Subcutaneous abdominal adipose tissue (tissue), 5 donors: ENCODE results near the gene MYO1F.
"Not testable (repeated sequence)": the region's sequence is repeated elsewhere in the genome, so short reads cannot be mapped to it uniquely, and the experiment has no call there.

Experiments used
- H3K27ac ChIP-seq: one replicate; pipeline ENCODE4 v1.7.0; 2013; ENCODE audit warnings: low read depth, mild to moderate bottlenecking, inconsistent platforms, low read length, moderate library complexity
- H3K27me3 ChIP-seq, 5 donors: one replicate each; pipeline ENCODE4 v1.7.0; 2013; ENCODE audit warnings: low read length in 5 of 5, inconsistent platforms in 1 of 5; ENCODE audit not compliant: control insufficient read depth in 5 of 5, insufficient read depth in 4 of 5
- H3K36me3 ChIP-seq, 5 donors: one replicate each; pipeline ENCODE4 v1.7.0; 2013; ENCODE audit warnings: low read length in 5 of 5; ENCODE audit not compliant: control insufficient read depth in 5 of 5, insufficient read depth in 5 of 5
- H3K4me1 ChIP-seq, 5 donors: one replicate each; pipeline ENCODE4 v1.7.0; 2013; ENCODE audit warnings: low read length in 5 of 5, mild to moderate bottlenecking in 3 of 5, moderate library complexity in 1 of 5; ENCODE audit not compliant: control insufficient read depth in 5 of 5, insufficient read depth in 5 of 5
- H3K4me3 ChIP-seq, 5 donors: one replicate each; pipeline ENCODE4 v1.7.0; 2013; ENCODE audit warnings: low read length in 5 of 5, low read depth in 1 of 5
- H3K9ac ChIP-seq, 5 donors: one replicate each; pipeline ENCODE4 v1.7.0; 2013; ENCODE audit warnings: low read length in 5 of 5, mild to moderate bottlenecking in 4 of 5, moderate library complexity in 3 of 5
- H3K9me3 ChIP-seq, 5 donors: one replicate each; pipeline ENCODE4 v1.7.0; 2013; ENCODE audit warnings: low read length in 5 of 5; ENCODE audit not compliant: control insufficient read depth in 5 of 5
- donor health status: healthy.
- donor health status: healthy.
- donor health status: healthy.
- donor health status: healthy.
- donor health status: healthy.

The MYO1F gene

DNA sequence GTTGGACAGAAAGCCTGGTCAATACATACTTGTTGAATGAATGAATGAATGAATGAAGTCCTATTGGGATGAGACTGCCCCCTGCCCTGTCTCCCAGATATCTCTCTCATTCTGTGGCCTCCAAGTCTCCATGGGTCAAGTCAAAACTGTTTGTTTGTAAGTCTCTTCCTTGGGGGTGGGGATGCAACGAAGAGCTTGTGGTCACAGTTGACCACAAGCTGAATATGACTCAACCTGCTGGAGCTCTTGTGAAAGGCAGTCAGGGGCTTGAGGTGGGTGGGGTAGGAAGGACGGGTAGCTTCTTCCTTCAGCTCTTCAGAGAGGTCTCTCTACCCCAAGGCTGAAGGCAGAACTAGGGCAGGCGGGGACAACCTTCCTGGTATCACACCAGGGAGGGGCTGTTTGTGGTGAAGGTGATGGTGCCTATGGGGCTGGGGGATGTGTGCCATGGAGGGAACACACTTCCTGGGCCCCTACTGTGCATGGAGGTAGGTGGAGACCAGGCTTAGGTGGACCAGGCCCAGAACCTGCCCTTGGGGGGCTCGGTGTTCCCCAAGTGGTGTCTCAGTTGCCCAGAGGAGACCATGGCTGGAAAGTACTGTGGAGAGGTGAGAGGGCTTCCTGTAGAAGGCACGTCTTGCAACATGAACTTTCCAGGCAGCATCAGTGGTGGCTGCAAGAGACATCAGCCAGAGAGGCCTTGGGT, 8.0 kb downstream of the MYO1F start:
- no peaks in the 10 kb centered on the region for H3K36me3 ChIP-seq
- no peak overlapping the region for H3K27ac ChIP-seq
- H3K27me3 ChIP-seq: no peaks in the 10 kb centered on the region
- H3K4me1 ChIP-seq: peaks cover 0 to 37% (median 6%) of the 10 kb centered on the region in 5 donors
- no peaks in the 10 kb centered on the region for H3K9me3 ChIP-seq
- H3K4me3 ChIP-seq: no peak overlapping the region
- H3K9ac ChIP-seq: no peak overlapping the region

DNA sequence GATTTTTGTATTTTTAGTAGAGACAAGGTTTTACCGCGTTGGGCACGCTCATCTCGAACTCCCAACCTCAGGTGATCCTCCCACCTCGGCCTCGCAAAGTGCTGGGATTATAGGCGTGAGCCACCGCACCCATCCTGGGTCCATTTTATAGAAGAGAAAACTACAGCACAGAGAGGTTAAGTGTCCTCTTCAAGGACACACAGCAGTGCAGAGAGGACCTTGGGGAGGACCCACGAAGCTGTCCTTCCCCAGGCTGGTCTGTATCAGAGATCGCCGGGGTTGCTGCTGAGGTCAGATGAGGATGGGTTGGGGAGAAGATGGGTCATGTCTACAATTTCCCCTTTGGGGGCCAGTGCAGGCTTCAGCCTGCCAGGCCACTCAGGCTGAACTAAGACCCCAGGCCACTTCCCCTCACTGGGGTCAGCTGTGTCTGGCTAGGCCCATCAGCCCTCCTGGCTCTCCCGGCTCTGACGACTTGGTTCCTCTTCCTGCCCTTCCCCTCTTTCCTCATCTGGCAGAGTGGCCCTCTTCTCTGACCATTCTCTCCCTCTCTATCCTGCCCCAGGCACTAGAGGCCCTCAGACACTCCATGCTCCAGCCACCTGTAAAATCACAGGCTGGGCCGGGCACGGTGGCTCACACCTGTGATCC, 9.6 kb downstream of the MYO1F start:
- H3K27ac ChIP-seq: no peak overlapping the region
- no peaks in the 10 kb centered on the region for H3K27me3 ChIP-seq
- no peaks in the 10 kb centered on the region for H3K9me3 ChIP-seq
- H3K4me1 ChIP-seq: peaks cover 0 to 38% (median 6%) of the 10 kb centered on the region in 5 donors
- no peaks in the 10 kb centered on the region for H3K36me3 ChIP-seq
- H3K4me3 ChIP-seq: no peak overlapping the region
- peak overlapping the region in 1 of 5 donors; percentile 23 for H3K9ac ChIP-seq

DNA sequence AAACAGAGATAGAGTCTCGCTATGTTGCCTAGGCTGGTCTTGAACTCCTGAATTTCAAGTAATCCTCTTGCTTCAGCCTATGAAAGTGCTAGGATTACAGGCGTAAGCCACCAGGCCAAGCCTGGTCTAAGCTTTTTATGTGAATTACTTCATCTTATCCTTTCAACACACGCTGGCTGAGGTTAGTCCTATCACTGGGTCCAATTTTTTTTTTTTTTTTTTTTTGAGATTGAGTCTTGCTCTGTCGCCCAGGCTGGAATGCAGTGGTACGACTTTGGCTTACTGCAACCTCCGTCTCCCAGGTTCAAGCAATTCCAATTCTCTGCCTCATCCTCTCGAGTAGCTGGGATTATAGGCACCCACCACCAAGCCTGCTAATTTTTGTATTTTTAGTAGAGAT, 10.4 kb downstream of the MYO1F start:
- Histone ChIP-seq H3K9ac (no peak overlapping the region), H3K4me3 (no peak overlapping the region), H3K36me3 (no peaks in the 10 kb centered on the region), H3K4me1 (peaks cover 0 to 35% (median 6%) of the 10 kb centered on the region in 5 donors), H3K27me3 (no peaks in the 10 kb centered on the region), H3K9me3 (no peaks in the 10 kb centered on the region), H3K27ac (no peak overlapping the region)

DNA sequence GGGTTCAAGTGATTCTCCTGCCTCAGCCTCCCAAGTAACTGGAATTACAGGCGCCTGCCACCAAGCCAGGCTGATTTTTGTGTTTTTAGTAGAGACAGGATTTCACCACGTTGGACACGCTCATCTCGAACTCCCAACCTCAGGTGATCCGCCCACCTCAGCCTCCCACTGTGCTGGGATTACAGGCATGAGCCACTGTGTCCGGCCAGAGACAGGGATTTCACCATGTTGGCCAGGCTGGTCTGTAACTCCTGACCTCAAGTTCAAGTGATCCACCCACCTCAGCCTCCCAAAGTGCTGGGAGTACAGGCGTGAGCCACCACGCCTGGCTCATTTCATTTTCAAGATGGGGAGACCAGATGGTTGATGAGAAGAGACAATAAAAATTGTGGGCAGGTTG, 12.4 kb downstream of the MYO1F start:
- Histone ChIP-seq H3K9ac (peak overlapping the region in 1 of 5 donors; percentile 30), H3K4me1 (peaks cover 0 to 28% (median 6%) of the 10 kb centered on the region in 5 donors)
- not testable (repeated sequence) for H3K27me3 ChIP-seq, H3K27ac ChIP-seq, H3K9me3 ChIP-seq, H3K36me3 ChIP-seq, H3K4me3 ChIP-seq

DNA sequence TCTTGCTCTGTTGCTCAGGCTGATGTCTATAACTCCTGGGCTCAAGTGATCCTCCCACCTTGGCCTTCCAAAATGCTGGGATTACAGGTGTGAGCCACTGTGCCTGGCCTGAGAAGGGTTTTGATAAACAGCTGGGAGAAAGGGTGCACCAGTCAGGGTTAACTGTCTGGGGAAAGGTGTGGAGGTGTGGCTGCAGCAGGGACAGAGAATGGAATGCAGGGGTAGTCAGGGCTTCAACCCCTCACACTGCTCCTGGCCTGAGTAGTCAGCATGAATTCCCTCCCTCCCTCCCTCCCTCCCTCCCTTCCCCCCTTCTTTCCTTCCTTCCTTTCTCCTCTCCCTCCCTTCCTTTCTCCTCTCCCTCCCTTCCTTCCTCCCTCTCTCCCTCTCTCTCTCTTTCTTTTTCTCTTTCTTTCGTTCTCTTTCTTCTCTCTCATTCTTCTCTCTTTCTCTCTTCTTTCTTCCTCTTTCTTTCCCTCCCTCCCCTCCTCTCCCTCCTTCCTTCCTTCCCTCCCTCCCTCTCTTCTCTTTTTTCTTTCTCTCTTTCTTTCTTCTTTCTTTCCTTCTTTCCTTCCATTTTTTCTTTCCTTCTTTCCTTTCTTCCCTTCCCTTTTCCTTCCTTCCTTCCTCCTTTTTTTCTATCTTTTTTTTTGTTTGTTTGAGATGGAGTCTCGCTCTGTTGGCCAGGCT, 16.0 kb downstream of the MYO1F start:
- H3K4me1 ChIP-seq: peaks cover 0 to 7% (median 3%) of the 10 kb centered on the region in 5 donors
- H3K36me3 ChIP-seq: no peaks in the 10 kb centered on the region
- no peaks in the 10 kb centered on the region for H3K9me3 ChIP-seq
- no peak overlapping the region for H3K27ac ChIP-seq
- no peak overlapping the region for H3K9ac ChIP-seq
- no peaks in the 10 kb centered on the region for H3K27me3 ChIP-seq
- no peak overlapping the region for H3K4me3 ChIP-seq

DNA sequence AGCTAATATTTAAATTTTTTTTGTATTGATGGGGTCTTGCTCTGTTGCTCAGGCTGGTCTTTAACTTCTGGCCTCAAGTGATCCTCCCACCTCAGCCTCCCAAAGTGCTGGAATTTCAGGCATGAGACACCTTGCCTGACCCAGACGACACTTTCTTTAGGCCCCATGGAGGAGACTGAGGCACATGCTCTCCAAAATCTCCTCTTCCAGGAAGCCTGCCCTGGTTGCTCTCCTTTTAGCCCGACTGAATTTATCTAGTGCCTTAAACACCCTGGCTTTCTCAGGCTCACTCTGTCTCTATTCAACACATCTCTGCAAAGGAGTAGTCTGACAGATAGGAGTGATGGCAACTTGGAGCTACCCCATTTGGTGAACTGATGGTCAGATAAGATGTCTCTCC, 18.9 kb downstream of the MYO1F start:
- Histone ChIP-seq H3K4me3 (no peak overlapping the region), H3K9ac (no peak overlapping the region), H3K27ac (no peak overlapping the region), H3K27me3 (no peaks in the 10 kb centered on the region), H3K4me1 (peaks cover 0 to 4% (median 0%) of the 10 kb centered on the region in 5 donors), H3K9me3 (no peaks in the 10 kb centered on the region), H3K36me3 (peaks cover 0 to 12% (median 0%) of the 10 kb centered on the region in 5 donors)

DNA sequence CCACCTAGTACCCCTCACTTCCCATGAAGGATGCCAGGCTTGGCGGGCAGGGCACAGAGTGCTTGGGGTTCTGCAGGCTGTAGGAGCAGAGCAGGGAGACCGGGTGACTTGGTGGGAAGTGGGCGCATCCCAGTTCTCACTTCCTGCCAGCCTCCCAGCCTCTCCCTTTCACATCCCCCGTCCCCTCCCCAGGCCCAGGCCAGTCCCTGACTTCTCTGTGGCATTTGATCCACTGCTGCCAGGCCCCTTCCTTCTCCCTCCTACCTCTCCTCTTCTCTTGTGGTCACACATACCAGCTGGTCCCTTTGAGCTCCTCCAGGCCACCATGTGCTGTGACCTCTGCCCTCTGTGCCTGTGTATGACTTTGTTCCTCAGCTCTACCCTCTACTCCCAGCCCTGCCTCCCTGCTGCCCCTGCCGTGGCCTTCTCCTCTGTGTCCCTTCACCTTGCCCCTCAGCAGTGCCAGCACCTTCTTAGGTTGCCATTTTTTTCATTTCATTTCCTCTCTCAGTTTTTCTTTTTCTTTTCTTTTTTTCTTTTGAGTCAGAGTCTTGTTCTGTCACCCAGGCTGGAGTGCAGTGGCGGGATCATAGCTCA, 19.5 kb downstream of the MYO1F start:
- peaks cover 0 to 18% (median 3%) of the 10 kb centered on the region in 5 donors for H3K36me3 ChIP-seq

DNA sequence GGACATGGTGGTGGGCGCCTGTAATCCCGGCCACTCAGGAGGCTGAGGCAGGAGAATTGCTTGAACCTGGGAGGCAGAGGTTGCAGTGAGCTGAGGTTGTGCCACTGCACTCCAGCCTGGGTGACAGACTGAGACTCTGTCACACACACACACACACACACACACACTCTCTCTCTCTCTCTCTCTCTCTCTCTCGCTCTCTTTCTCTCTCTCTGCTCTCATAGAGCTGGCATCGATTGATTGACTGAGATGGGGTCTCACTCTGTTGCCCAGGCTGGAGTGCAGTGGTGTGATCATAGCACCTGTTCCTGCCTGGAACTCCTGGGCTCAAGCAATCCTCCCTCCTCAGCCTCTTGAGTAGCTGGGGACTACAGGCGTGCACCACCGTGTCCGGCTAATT, 23.5 kb downstream of the MYO1F start:
- not testable (repeated sequence) for H3K4me3 ChIP-seq, H3K9me3 ChIP-seq, H3K9ac ChIP-seq, H3K27ac ChIP-seq, H3K4me1 ChIP-seq, H3K27me3 ChIP-seq
- H3K36me3 ChIP-seq: peaks cover 0 to 37% (median 3%) of the 10 kb centered on the region in 5 donors

More for the DNA sequence above, 19.5 kb downstream of the MYO1F start:
- H3K27ac ChIP-seq: no peak overlapping the region
- H3K9ac ChIP-seq: no peak overlapping the region
- no peak overlapping the region for H3K4me3 ChIP-seq
- H3K4me1 ChIP-seq: peaks cover 0 to 4% (median 0%) of the 10 kb centered on the region in 5 donors
- H3K27me3 ChIP-seq: no peaks in the 10 kb centered on the region
- H3K9me3 ChIP-seq: no peaks in the 10 kb centered on the region

DNA sequence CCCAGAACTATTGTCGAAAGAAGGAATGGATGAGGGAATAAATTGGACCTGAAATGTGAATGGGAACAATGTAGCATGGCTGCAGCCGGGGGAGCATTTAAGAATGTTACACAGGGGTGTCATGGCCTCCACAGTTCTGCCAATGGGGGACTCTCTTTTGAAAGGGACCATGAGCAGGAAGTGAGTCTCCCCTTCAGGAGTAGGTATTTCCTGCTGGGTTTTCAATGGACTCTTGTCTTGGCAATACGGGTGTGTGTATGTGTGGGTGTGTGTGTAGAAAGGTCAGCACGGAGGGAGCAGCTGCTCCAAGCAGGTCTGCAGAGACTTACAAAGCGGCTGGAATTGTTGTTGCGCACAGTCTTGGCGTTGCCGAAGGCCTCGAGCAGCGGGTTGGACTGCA, 24.4 kb downstream of the MYO1F start:
- Histone ChIP-seq H3K9ac (no peak overlapping the region), H3K4me1 (peaks cover 0 to 3% (median 0%) of the 10 kb centered on the region in 5 donors), H3K36me3 (peaks cover 0 to 41% (median 3%) of the 10 kb centered on the region in 5 donors), H3K27ac (no peak overlapping the region), H3K27me3 (no peaks in the 10 kb centered on the region), H3K9me3 (no peaks in the 10 kb centered on the region), H3K4me3 (no peak overlapping the region)

DNA sequence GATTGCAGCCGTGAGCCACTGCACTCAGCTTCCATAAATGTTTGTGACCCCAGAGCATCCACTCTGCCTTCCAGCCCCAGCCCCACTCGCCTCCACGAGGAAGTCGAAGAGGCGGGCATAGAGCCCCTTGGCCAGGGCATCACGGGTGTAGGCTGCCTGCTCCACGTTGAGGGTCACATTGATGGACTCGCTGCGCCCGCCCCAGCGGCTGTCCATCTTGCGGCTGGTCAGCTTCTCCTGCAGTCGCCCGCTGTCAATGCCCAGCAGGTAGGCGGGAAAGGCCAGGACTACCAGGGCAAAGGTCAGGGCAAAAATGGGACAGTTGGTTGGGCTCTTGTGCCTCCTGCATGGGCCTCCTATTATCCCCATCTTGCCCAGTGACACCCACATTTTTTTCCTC, 27.2 kb downstream of the MYO1F start:
- Histone ChIP-seq H3K27ac (no peak overlapping the region), H3K27me3 (no peaks in the 10 kb centered on the region), H3K4me3 (no peak overlapping the region), H3K36me3 (peaks cover 0 to 57% (median 5%) of the 10 kb centered on the region in 5 donors), H3K9me3 (no peaks in the 10 kb centered on the region), H3K4me1 (no peaks in the 10 kb centered on the region), H3K9ac (no peak overlapping the region)
